ENCODE data around the gene EIF4G3. TPM values are rescaled to one million over a fixed set of nuclear protein-coding genes. Genes with fewer than 3 reads are reported as not detected.
A peak's percentile ranks its signal among the peaks of the same experiment; 100 is the strongest.

EIF4G3 gene
- total RNA-seq (ENCODE audit: low replicate concordance) = 58.6 and 80.6 TPM in 2 replicates

GRCh38 chr1:21176586-21177555, at the start of gene EIF4G3:
Gene EIF4G3, minus strand, starts transcription at chr1:21176897. Its CDS starts 174,155 bp downstream, at chr1:21002742.
- TF ChIP-seq, protein P1, sequence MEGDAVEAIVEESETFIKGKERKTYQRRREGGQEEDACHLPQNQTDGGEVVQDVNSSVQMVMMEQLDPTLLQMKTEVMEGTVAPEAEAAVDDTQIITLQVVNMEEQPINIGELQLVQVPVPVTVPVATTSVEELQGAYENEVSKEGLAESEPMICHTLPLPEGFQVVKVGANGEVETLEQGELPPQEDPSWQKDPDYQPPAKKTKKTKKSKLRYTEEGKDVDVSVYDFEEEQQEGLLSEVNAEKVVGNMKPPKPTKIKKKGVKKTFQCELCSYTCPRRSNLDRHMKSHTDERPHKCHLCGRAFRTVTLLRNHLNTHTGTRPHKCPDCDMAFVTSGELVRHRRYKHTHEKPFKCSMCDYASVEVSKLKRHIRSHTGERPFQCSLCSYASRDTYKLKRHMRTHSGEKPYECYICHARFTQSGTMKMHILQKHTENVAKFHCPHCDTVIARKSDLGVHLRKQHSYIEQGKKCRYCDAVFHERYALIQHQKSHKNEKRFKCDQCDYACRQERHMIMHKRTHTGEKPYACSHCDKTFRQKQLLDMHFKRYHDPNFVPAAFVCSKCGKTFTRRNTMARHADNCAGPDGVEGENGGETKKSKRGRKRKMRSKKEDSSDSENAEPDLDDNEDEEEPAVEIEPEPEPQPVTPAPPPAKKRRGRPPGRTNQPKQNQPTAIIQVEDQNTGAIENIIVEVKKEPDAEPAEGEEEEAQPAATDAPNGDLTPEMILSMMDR (IDR thresholded peaks at IDR 0.05; ENCODE audit: insufficient read depth, low read length) = no peak
- H3K4me3 ChIP-seq (ENCODE audit: low read depth, low read length) = peak within 1 kb of the TSS; percentile 95
- peak; percentile 96 for DNase-seq (ENCODE audit: low read depth)

DNA sequence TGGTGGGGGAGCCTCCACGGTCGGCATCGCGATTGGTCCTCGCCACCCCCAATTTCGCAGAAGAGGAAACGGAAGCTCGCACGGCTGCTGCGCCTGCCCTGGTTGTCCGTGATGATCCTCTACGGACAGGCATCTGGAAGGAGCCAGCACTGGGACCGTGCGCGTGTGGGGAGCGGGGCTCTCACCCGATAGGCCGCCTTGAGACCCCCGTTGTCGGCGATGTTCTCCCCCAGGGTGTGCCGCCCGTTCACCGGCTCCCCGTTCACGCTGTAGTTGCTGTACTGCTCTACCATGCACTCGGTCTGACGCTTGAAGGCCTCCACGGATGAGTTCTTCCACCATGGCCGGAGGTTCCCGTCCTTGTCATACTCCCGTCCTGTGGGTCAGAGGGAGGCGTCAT, 48.4 kb upstream of the EIF4G3 start:
- no peak overlapping the region for H3K4me3 ChIP-seq (ENCODE audit: low read depth, low read length)
- DNase-seq (ENCODE audit: low read depth) = no peak
- TF ChIP-seq, protein P1 (IDR thresholded peaks at IDR 0.05; ENCODE audit: insufficient read depth, low read length) = no peak

GRCh38 chr1:21220815-21221214, 44.1 kb upstream of the EIF4G3 start:
- DNase-seq (ENCODE audit: low read depth) = peak; percentile 28
- TF ChIP-seq, protein P1 (IDR thresholded peaks at IDR 0.05; ENCODE audit: insufficient read depth, low read length) = no peak
- H3K4me3 ChIP-seq (ENCODE audit: low read depth, low read length) = no peak overlapping the region

DNA sequence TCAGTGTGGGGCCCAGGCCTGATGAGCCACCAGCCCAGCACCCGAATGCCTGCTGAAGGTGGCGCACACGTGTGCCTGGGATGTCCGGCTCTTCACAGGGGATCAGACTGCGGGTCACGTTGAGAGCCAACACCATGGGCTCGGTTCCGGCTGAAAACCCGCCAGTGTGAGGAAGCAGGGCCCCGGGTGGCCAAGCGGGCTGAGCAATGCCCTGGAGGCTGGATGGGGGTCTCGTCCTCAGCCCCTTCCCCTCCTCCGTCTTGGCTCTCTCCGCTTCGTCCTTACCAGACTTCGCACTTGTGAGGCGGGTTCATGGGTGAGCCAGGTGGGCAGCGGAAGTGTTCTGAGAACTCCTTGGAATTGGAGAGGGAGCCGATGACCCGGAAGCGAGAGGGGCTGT, 43.0 kb upstream of the EIF4G3 start:
- H3K4me3 ChIP-seq (ENCODE audit: low read depth, low read length) = no peak overlapping the region
- no peak for DNase-seq (ENCODE audit: low read depth)
- TF ChIP-seq, protein P1 (IDR thresholded peaks at IDR 0.05; ENCODE audit: insufficient read depth, low read length) = no peak

DNA sequence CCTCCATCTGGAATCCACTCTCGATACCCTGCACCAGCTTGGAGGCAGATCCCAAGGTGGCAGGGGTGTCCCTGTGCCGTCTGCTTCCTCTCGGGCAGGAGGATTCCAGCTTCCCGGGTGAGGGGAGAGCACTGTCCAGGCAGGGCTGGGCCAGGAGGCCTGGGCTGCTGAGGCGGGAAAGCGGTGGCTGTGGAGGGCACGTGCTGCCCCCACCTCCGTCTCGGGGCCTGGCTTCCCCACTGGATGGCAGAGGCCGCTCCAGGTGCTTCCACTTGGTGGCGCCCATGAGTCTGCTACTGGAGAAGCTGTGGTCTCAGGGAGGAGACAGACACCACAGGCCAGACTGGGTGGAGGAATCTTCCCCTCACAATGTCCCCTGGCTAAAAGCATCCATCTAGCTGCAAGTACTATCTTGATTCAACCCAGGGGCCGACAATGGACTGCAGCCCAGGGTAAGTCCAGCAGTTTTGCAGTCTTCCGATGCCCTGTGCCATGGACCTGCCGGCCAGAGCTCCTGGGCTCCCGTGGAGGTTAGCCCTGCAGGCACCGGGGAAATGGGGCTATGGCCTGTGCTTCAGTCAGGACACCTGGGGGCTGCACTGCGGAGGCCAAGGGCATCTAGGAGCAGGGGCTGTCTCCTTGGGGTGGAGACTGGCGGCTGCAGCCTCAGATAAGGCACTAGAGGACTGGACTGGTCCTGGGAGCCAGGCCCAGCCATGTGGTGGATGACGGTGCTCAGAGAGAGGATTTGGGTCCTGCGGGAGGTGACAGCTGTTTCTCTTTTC, 41.3 kb upstream of the EIF4G3 start:
- TF ChIP-seq, protein P1 (IDR thresholded peaks at IDR 0.05; ENCODE audit: insufficient read depth, low read length) = peak; percentile 45
- no peak overlapping the region for H3K4me3 ChIP-seq (ENCODE audit: low read depth, low read length)
- DNase-seq (ENCODE audit: low read depth) = peak; percentile 9

GRCh38 chr1:21216835-21217811, 40.4 kb upstream of the EIF4G3 start:
- DNase-seq (ENCODE audit: low read depth) = peak; percentile 53
- no peak overlapping the region for H3K4me3 ChIP-seq (ENCODE audit: low read depth, low read length)
- TF ChIP-seq, protein P1 (IDR thresholded peaks at IDR 0.05; ENCODE audit: insufficient read depth, low read length) = peak; percentile 77

All from fibroblast of the aortic adventitia (primary cell).